Loucy (cell line): ENCODE results near the gene P2RY8.

Experiments used
- EZH2phosphoT487 ChIP-seq: fragments of 200-600 bp; IDR thresholded peaks from 2 replicates; pipeline ENCODE4 v1.6.1; 2018; ENCODE audit warnings: antibody characterized with exemption, mild to moderate bottlenecking, moderate library complexity, borderline replicate concordance
- TF ChIP-seq, protein P1 (sequence below): fragments of 200-600 bp; sonication (generic); conservative IDR thresholded peaks from 2 replicates; pipeline ENCODE4 v1.5.1; 2014; ENCODE audit warnings: mild to moderate bottlenecking, antibody characterized with exemption, low read length

DNA sequence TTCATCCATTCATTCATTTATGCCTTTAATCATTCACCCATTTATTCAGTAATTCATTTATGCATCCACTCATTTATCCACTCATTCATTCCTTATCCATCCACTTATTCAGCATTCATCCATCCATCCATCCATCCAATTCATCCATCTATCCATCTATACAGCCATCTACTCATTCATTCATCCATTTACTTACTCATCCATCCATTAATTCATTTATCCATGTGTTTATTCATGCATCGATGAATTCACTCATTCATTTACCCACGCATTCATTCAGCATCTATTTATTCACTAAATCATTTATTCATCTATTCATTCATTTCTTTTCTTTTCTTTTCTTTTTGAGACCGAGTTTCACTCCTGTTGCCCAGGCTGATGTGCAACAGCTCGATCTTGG lies 10.4 kb downstream of the P2RY8 start:
- TF ChIP-seq, protein P1, sequence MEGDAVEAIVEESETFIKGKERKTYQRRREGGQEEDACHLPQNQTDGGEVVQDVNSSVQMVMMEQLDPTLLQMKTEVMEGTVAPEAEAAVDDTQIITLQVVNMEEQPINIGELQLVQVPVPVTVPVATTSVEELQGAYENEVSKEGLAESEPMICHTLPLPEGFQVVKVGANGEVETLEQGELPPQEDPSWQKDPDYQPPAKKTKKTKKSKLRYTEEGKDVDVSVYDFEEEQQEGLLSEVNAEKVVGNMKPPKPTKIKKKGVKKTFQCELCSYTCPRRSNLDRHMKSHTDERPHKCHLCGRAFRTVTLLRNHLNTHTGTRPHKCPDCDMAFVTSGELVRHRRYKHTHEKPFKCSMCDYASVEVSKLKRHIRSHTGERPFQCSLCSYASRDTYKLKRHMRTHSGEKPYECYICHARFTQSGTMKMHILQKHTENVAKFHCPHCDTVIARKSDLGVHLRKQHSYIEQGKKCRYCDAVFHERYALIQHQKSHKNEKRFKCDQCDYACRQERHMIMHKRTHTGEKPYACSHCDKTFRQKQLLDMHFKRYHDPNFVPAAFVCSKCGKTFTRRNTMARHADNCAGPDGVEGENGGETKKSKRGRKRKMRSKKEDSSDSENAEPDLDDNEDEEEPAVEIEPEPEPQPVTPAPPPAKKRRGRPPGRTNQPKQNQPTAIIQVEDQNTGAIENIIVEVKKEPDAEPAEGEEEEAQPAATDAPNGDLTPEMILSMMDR: no peak
- no peak for TF ChIP-seq EZH2phosphoT487
